ENCODE measurements around the gene HIC1. TPM values are rescaled to one million over a fixed set of nuclear protein-coding genes. Genes with fewer than 3 reads are reported as not detected.

HIC1 gene
- total RNA-seq, 4 donors from 2014 or later = 2.7 to 9.5 (median 4.9) TPM

DNA sequence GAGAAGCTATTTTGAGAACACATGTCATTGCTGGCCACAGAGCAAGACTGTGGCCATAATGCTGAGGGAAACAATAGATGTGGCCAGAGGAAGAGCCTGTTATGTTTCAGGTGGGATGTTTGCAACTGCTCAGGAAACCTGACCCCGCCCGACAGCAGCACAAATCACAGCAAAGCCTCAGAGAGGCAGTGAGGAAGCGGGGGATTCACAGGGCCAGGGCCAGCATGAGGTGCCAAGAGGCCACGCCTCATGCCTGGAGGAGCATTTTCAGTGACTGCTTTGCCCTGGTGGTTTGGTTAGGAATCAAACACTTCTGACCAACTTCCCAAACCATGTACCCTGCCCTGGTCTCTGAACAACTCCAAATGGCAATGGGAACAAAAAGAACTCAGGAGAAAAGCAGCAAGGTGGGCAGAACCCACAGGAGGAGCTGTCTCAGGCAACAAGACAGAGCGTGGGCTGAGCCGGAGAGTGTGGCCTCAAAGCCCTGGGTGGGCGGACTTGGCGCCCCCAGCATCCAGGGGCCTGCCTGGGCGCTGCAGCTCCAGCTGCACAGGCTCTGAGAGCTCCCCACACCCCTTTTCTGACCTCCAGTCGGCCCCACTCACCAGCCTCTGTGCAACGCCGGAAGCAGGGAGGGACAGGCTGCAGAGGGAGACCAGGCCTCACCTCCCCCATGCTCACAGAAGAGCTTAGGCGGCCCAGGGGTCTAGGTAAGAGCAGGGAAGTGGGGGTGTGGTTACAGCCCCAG is 20.6 kb downstream of the HIC1 start:
- H3K27ac ChIP-seq = peak overlapping the region; percentile 68
- no peak for DNase-seq (ENCODE audit: low spot score in 2 of 2)
- H3K27me3 ChIP-seq = no peaks in the 10 kb centered on the region
- no peaks in the 10 kb centered on the region for H3K9me3 ChIP-seq
- no peak overlapping the region for H3K4me3 ChIP-seq
- 48% methylated on average over 6 of the region's 13 CpGs for WGBS
- H3K36me3 ChIP-seq = peaks cover 47% of the 10 kb centered on the region
- peaks cover 34% of the 10 kb centered on the region for H3K4me1 ChIP-seq
- TF ChIP-seq, protein P1, sequence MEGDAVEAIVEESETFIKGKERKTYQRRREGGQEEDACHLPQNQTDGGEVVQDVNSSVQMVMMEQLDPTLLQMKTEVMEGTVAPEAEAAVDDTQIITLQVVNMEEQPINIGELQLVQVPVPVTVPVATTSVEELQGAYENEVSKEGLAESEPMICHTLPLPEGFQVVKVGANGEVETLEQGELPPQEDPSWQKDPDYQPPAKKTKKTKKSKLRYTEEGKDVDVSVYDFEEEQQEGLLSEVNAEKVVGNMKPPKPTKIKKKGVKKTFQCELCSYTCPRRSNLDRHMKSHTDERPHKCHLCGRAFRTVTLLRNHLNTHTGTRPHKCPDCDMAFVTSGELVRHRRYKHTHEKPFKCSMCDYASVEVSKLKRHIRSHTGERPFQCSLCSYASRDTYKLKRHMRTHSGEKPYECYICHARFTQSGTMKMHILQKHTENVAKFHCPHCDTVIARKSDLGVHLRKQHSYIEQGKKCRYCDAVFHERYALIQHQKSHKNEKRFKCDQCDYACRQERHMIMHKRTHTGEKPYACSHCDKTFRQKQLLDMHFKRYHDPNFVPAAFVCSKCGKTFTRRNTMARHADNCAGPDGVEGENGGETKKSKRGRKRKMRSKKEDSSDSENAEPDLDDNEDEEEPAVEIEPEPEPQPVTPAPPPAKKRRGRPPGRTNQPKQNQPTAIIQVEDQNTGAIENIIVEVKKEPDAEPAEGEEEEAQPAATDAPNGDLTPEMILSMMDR (IDR thresholded peaks at IDR 0.05) = peak in 1 of 2 donors; percentile 21
- TF ChIP-seq POLR2A (IDR thresholded peaks at IDR 0.05) = no peak

DNA sequence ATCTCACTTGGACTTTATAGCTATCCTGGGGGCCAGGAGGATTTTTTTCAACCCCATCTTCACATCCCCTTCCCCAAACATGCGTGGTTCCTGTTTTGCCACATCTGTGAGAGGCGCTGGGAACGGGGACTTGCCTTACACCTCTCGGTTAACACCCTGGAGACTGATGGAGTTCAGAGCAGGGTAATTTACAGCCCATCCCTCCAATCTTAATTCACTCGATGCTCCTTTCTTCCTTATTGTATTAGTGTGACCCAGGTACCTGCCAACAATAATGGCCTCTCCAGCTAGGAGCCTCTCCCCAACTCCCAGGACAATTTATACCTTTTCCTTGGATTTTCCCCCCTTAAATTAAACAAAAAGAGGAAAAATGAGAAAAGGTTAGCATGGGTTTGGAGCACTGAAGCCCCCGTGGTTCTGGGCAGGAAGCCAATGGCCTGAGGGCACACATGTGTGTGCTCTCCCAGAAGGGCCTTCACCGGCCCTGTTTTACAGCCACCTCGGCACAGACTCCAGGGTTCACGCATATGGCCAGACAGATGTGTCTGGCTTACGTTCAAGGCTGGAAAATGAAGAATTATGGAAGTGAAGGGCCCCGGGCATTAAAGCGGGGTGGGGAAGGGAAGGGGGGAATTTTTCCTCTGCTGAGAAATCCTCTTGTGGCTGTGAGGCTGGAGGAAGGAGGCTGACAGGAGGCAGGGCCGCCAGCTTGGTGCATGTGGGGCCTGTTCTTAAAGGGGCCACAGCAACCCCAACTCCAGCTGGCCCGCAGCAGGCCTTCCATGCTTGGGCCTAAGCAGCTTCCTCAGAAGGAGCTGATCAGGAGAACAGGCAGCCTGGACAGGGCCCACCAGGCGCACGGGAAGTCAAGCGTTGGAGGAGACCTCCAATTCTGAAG is 21.4 kb downstream of the HIC1 start:
- Histone ChIP-seq H3K4me1 (peaks cover 27% of the 10 kb centered on the region), H3K4me3 (no peak overlapping the region), H3K27me3 (no peaks in the 10 kb centered on the region), H3K36me3 (peaks cover 55% of the 10 kb centered on the region), H3K9me3 (no peaks in the 10 kb centered on the region), H3K27ac (peak overlapping the region; percentile 68)
- TF ChIP-seq EP300 (IDR thresholded peaks at IDR 0.05) (no peak), POLR2A (IDR thresholded peaks at IDR 0.05) (no peak), POLR2AphosphoS5 (IDR thresholded peaks at IDR 0.05) (no peak)
- TF ChIP-seq, protein P1 (IDR thresholded peaks at IDR 0.05) = no peak
- DNase-seq (ENCODE audit: low spot score in 2 of 2) = no peak
- 59% methylated on average over 15 of the region's 17 CpGs for WGBS

DNA sequence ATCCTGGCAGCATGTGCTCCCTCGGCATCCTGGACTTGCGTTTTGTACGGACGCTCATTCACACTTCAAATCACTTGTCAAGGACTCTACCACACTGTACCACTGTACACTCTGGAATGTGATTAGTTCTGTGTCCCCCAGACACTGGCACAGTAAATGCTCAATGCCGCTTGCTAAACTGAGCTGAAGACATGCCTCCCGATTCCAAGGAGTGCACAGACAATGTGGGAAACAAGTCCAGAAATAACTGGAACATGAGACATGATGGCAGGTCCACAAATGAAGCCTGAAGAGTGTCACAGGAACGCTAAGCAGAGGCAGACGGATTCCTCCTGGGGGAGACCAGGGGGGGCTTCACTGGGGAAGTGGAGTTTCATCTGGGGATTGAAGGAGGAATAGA is 22.1 kb downstream of the HIC1 start:
- Histone ChIP-seq H3K27ac (no peak overlapping the region), H3K9me3 (no peaks in the 10 kb centered on the region), H3K4me1 (peaks cover 26% of the 10 kb centered on the region), H3K4me3 (no peak overlapping the region), H3K27me3 (no peaks in the 10 kb centered on the region), H3K36me3 (peaks cover 55% of the 10 kb centered on the region)
- no peak for DNase-seq (ENCODE audit: low spot score in 2 of 2)
- WGBS = 87% methylated on average over 8 of the region's 8 CpGs
- TF ChIP-seq, protein P1 (IDR thresholded peaks at IDR 0.05) = no peak
- no peak for TF ChIP-seq EP300 (IDR thresholded peaks at IDR 0.05)
- no peak for TF ChIP-seq POLR2AphosphoS5 (IDR thresholded peaks at IDR 0.05)
- no peak for TF ChIP-seq POLR2A (IDR thresholded peaks at IDR 0.05)

DNA sequence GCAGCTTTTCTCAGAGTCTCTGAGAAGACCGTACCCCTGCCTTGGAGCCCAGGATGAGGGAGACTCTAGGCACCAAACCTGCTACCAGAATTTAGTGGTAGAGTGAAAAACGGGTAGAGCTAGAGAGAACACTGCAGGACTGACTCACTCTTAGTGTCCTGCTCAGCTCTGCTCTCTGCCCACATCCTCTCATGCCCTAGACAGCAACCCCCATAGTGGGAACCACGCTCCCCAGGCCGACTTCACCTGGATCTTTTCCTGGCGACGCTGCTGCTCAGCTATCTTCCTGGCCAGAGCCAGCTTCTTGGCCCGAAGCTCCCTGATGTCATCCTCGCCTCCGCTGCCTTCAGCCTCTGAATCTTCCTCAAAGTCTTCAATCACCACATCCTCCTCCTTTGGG is 26.7 kb downstream of the HIC1 start:
- DNase-seq (ENCODE audit: low spot score in 2 of 2) = no peak
- H3K27me3 ChIP-seq = no peaks in the 10 kb centered on the region
- H3K36me3 ChIP-seq = peaks cover 52% of the 10 kb centered on the region
- no peaks in the 10 kb centered on the region for H3K9me3 ChIP-seq
- H3K4me1 ChIP-seq = peaks cover 51% of the 10 kb centered on the region
- no peak overlapping the region for H3K4me3 ChIP-seq
- no peak overlapping the region for H3K27ac ChIP-seq
- 86% methylated on average over 9 of the region's 9 CpGs for WGBS
- TF ChIP-seq POLR2A (IDR thresholded peaks at IDR 0.05) (no peak), POLR2AphosphoS5 (IDR thresholded peaks at IDR 0.05) (no peak), EP300 (IDR thresholded peaks at IDR 0.05) (no peak)
- TF ChIP-seq, protein P1 (IDR thresholded peaks at IDR 0.05) = no peak

All from suprapubic skin (tissue), 4 donors.